Inferior parietal cortex (tissue), 1 donor: Measurements from ENCODE around the gene TMEM134.
"Not testable (repeated sequence)": the region's sequence is repeated elsewhere in the genome, so short reads cannot be mapped to it uniquely, and the experiment has no call there.

Source experiments
- DNase-seq: peaks from one replicate; pipeline ENCODE4 v3.0.0-alpha.2; 2016; ENCODE audit errors: extremely low spot score

TMEM134 gene, protein sequence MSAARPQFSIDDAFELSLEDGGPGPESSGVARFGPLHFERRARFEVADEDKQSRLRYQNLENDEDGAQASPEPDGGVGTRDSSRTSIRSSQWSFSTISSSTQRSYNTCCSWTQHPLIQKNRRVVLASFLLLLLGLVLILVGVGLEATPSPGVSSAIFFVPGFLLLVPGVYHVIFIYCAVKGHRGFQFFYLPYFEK

DNA sequence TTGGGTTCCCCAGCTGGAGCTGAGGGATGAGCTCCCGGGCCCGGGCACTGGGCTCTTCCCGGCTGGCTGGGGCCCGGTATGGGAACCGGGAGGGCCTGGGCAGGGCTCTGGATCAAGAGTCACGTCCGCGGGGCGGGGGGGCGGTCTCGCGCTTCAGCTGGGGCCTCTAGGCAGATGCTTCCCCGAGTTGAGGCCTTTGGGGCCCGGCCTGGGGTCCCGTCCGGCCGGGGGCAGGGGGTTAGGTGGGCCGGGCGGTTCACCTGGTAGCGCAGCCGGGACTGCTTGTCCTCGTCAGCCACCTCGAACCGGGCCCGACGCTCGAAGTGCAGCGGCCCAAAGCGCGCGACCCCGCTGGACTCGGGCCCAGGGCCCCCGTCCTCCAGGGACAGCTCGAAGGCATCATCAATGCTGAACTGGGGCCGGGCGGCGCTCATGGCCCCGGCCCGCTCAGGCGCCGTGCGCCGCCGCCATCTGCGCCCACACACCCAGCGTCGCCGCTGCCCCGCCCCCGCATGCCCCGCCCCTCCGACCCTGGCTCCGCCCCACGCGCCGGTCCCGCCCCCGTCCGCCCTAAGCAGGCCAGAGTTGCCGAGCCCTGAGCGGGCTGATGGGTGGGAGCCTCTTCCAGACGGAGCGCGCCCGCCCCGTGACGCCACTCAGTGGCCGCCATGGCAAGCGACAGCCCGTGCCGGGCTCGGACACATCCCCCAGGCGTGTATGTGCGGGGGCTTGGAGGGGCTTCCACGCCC lies at the start of gene TMEM134:
Gene TMEM134 (minus strand): TSS at position 493 of the 749 bp plus-strand sequence. CDS start 59 bp downstream, at position 434.
- peak; percentile 85 for DNase-seq

DNA sequence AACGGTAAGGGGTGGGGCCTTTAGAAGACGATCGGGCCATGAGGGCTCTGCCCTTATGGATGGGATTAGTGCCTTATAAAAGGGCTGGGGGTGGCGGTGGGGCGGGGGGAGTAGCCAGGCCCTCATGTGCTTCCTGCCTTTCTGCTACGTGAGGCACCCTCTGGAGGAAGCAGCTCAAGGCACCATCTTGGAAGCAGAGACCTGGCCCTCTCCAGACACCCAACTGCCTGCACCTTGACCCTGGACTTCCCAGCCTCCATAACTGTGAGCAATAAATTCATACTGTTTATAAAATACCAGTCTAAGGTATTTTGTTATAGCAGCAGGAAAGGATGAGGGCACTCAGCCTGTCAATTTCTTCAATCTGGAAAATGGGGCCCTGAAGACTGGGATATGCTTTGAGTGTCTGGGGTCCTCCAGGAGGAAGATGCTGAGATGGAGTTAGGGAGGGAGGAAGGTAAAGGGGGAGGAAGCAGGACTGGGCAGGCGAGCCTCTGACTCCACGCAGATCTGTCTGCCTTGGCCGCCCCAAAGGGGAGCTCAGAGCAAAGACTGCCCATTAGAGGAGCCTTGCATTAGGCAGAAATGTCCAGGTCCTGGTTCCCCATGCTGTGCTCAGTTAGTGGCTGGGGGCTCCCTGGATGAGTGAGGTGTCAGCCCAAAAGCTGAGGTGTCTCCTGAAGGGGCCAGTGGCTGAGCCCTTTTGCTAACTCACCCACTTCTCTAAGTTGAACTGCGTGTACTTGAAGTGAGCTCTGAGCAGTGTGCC lies 48.9 kb upstream of the TMEM134 start:
- DNase-seq = no peak

DNA sequence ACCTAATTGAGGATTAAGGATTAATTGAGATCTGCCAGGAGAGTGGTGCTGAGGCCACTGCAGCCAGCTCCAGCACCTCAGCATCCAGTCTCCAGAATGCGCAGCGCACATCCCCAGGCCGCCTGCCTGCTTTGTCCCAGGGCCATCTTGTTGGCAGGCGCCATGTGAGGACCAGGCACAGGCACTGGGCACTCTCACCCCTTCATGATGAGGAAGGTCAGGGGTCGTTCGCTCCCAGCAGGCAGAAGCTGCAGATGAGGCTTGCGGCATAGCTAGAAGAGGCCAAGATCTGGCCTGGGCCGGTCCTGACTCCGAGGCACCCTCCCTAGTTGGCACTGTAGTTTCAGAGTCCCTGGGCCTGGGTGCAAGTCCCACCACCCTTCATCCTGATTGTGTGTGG lies 47.8 kb upstream of the TMEM134 start:
- DNase-seq = no peak

DNA sequence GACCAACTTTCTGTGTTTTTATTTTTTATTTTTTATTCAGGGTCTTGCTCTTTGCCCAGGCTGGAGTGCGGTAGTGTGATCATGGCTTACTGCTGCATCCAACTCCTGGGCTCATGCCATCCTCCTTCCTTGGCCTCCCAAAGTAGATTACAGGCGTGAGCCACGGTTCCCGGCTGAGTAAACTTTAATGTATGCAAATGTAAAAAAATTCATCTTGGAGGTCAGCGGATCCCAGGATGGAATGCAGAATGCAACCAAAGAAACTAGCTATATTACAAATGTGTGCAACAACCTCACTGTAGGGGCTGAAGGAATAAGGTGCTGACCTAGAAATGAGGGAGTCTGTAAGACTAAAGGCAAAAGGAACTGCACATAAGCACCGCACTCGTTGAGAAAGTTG lies 45.1 kb upstream of the TMEM134 start:
- DNase-seq = no peak

DNA sequence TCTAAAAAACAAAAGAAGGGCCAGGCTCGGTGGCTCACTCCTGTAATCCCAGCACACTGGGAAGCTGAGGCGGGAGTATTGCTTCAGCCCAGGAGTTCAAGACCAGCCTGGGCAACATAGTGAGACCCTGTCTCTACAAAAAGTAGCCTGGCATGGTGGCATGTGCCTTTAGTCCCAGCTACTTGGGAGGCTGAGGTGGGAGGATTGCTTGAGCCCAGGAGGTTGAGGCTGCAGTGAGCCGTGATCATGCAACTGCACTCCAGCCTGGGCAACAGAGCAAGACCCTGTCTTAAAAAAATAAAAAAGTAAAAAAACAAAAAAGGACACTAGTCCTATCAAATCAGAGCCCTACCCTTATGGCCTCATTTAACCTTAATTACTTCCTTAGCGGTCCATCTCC lies 42.5 kb upstream of the TMEM134 start:
- not testable (repeated sequence) for DNase-seq

DNA sequence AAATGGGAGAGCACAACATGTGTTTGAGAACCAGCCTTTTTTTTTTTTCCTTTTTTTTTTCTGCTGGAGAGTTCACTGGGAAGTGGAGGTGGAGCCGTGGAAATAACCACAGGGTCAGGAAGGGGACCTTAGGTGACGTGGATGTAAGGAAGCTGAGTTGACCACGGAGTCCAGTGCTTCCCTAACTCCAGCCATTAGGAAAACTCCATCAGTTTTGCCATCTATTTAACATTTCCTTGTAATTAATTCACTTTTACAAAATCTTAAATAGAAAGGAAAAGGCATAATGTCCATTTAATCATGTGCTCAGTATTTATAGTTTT lies 40.9 kb upstream of the TMEM134 start:
- no peak for DNase-seq

DNA sequence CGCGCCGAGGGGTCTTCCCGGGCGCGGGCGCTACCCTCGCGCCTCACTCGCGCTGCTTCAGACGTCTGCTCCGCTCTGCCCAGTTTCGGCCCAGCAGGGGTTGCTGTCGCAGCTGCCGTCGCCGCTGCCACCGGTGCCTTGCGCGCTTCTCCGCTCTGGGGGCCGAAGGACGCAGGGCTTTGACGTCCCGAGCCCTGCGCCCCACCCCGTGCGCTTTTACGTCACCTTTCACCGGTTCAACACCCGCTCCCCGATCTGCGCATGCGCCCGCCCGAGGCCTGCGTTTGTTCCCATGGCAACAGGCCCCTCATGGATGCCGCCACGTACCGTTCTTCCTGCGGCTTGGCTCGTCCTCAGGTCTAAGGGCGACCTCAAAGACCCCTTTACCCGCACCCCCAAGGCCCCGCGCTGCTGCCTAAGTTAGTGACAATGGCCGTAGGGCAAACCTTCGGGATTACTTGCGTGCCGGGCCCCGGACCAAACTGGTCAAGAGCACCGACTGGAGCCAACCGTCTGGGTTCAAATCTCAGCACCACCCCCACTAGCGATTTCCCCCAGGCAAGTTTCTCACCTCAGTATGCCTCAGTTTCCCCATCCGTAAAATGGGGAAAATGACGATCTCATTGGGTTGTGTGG lies 39.6 kb upstream of the TMEM134 start:
- peak; percentile 95 for DNase-seq

DNA sequence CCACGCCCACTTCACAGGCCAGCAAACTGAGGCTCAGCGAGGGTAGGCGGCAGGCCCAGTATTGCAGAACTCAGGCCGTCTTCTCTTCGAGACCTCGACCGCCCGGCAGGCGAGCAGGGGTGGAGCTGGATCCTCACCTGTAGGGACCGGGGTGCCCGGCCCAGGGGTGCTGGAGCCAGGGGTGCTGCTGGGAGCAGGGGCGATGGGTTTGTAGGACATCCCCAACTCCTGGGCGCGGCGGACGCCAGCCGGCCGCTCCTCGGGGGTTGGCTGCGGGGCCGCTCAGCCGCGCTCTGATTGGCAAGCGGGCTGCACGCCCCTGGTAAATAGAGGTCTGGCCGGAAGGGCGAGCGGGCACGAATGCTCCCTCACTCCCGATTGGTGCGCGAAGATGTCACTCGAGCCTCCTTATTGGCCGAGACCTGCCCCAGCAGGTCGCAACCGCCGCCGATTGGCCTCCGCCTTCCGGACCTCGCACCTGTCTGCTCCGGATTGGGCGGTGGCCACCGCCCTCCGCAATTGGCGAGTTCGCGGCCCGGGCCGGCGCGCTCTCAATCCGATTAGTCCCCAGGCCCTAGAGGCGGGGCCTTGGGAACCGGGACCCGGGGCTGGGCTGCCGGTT lies 38.9 kb upstream of the TMEM134 start, which contains the start of gene CDK2AP2:
Gene CDK2AP2 (minus strand): TSS at position 299 of the 622 bp plus-strand sequence. CDS start 80 bp downstream, at position 219.
- peak; percentile 99 for DNase-seq

DNA sequence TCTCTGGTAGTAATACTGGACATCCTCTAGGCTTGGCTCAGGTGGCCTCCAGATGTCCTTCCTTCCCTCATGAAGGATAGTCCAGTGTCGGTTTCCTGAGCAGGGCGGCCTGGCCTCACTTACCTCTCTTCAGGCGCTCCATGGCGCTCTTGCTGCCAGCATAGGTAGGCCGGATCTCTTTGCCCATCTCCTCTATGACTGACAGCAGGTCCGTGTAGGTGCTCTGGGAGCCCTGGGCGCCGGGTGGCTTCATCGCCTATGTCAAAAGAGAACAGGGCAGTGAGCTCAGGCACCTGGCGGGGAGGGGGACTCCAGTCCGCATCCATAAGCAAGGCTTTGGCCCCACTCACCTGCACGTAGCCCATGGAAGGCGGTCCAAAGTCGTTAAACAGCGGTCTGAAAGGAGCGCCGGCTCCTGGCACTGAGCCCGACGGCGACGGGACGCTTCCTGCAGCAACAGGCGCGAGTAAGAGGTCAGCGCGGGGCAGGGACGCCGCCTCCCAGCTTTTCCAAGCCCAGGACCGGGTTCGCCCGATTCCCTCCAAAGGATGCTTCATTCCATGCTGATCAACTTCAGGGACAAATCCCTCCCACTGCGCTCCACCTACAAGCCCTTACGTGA lies 38.3 kb upstream of the TMEM134 start:
- DNase-seq = no peak

DNA sequence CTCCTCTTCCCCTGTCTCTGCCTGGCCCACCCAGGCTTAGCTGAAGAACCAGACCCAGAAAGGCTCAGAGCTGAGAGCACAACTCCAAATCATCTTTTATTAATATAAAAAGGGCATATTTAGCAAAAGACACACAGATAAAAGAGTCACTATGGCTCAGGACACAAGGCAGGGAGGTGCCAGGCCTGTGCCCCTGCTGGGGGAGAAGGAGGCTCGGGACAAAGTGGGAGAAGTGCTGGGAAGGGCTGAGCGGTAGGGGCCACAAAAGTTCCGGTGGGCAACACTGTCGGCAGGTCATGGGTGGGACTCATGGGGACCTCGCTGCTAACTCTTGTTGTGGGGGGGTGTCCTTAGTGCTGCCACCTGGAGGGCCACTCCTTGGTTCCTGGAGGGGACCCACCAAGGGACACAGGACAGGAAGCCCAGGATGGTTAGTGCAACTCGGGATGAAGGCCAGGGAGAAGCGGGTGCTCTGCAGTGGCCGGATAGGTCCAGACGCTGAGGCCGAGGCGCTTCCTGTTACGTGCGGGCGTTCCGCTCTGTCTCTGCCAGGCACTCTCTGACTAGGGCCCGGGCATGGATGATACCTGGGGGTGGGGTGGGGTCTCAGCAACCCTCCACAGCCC lies 37.5 kb upstream of the TMEM134 start:
- DNase-seq = no peak

DNA sequence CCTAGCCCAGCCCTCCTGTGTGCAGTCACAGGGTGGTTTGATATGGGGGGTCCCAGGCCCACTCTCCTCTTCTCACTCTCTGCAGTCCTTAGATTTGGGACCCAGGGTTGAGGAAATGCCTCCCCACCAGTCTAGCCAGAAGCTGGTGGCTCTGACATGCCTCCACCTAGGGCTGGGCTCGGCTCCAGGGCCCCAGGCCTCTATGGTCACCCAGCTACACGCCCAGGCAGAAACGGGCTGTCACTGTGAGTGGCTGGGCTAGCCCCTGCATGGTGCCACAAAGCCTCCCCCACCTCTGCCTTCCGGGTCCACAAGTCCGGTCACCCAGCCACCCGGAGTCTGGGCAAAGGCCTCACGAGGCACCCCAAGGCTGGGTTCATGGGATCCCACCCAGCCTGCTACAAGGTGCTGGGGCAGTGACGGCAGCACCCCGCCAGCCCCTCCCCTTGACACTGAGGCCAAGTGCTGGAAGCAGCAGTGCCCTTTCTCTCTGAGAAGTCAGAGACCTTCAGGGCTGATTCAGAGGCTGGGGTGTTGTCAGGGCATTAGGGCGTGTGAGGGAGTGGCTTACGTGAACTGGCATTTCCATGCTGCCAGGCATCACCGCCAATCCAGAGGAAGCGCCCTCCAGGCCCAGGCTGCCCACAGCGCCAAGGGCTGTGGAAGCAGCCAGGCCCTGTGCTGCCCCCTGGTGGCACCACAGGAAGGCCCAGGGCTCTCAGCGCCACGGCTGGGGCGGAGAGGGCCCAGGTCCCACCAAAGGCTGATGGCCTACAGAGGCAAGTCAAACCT lies 36.8 kb upstream of the TMEM134 start:
- peak; percentile 83 for DNase-seq

DNA sequence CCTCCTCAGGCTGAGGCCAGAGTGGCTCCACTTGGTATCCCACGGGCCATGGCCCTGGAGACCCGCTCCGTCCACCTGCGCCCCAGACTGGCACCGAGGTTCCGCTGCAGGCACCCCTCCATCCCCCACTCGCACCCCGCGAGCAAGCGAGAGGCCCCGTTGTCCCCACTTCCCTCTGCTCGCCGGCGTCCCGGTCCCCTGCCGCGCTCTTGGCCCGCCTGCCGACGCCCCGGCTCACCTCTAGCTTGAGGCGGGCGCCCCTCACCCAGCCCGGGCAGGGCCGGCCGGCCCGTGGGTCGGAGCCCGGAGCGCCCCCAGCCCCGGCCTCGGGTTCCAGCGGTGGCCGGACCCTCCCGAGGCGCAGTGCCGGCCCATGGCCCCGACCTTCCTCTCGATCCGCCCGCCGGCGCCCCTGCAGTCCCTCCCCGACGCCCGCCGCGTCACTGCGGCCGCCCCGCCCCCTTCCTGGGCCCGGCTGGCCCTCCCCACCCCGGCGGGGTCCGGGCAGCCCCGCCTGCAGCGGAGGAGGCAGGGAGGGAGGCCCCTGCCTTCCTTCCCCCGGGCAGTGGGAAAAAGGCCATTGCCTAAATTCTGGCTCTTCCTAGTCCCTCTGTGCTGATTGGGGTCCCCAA lies 36.0 kb upstream of the TMEM134 start, which contains the start of gene PITPNM1:
Gene PITPNM1 (minus strand): TSS at position 414 of the 632 bp plus-strand sequence. CDS start 1,183 bp downstream, outside the sequence.
- no peak for DNase-seq

DNA sequence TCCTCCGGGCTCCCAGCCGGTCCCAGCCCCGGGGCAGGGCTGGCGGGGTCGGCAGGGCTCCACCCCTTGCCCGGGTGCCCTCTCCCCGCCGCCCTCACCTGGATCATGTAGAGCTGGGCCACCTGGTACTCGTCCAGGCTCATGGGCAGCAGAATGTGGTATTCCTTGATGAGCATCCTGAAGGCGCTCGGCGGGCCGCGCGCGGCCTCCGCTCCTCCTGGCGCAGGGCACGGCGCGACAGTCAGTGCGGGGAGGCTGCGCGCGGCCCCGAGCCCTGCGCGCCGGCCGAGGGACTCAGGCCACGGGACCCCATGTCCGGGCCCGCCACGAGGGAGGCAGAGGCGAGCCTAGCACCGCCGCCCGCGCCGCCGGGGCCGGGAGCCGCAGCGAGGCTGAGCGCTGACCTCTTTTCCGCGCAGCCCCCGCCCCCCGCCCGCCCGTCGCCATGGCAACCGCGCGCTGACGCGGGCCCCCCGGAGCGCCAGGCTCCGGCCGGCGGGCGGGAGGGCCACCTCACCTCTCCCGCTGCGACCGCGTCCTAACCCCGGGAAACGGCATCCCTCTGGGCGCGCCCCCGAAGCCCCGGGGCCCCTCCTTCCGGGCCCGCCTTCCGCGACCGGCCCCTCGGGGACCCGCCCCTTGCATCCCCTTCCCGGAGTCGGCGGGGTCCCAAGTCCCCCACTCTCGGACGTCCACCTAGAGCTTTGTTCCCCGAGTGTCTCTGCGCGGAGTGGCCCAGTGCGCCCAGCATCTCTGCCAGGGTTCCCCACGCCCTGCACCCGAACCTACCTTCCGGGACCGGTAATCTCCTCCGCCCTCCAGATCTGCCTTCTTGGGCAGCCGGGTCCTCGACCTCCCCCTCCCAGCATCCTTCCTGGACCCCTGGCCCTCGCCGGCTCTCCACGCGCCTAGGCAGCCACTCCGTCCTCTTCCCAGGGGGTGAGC lies 35.2 kb upstream of the TMEM134 start:
- no peak for DNase-seq

DNA sequence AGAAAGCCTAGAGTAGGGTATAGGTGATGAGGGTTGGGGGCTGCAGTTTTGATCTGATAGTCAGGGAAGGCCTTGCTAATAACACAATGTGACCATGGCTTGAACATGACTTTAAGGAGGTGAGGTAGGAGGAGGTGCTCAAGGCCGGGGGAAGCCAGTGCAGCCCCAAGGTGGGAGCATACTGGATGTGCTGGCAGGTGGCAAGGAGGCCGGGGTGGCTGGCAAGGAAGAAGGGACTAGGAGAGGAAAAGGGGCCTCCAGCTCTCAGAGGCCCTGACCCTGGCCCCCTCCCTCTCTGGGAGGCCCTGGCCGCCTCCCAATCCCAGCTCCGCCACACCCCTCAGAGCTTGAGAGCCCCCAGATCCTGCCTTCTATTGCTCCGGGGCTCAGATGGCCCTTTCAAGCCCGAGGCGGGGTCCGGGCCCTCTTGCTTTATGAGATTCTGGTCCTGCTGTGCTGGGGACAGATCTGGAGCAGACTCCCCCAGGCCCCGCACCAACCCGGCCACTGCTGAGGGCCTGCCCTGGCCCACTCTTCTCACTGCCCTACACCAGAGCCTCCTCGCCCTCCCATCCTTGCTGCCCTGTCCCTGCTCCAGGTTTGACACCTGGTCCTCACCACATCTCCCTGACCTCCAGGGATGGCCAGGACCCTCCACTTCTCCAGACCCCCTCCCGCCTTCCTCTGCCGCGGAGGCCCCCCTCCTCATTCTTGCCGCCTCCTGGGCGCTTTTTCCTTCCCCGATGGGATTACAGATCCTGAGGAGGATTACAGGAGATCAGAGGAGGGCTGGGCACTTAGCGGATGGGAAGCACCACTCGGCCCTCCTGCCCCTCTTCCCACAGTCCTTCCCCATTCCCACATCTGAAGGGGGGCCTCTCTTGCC lies 34.3 kb upstream of the TMEM134 start:
- no peak for DNase-seq

DNA sequence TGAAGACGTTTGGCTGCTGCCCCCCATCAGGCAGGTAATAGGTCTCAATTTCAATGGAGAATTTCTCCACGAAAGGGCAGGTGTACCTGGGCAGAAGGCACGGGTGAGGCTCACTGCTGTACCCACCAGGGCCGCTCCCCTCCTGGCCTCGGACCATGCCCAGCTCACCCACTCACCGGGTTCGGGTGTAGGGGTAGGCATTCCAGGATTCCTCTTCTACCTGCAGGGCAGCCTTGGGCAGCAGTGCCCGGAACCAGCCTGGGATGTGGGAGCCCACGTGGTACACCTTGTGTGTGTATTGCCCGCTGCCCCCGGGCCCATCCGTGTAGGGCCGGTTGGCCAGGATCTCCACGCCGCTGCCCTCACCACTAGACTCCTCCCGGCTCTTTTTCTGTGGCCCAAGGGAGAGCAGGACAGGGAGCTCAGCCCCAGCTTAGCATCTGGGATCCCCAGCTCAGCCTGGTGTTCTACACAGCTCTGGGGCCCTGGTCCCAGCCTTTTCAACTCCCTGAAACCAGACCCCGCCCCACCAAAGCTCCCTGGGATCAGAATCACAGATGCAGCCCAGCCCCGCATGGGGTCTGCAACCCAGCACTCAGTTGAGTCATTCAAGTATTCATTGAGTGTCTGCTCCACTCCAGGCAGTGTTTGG lies 33.4 kb upstream of the TMEM134 start:
- no peak for DNase-seq

DNA sequence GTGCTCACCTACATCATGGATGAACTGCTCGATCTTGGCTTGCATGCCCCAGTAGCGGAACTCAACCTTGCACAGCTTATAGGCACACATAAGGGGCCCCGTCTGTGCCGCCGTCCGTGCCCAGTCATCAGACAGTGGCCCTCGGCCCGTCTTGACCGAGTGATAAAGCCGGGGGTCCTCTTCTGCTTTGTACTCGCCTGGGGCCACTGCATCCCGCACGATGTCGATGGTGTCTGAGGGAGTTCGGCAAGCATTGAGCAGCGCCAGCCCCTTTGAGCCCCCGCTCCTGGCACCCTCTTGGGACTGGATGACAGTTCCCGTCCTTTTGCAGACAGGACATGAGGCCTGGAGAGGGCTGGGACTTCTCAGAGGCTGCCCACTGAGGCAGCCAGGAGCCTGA lies 32.8 kb upstream of the TMEM134 start:
- DNase-seq = no peak
